Stomach (tissue), 9 donors: ENCODE measurements around the gene LRMDA. TPM values are rescaled to one million over a fixed set of nuclear protein-coding genes. Genes with fewer than 3 reads are reported as not detected.

Experiments used
- DNase-seq, 2 donors: peaks; one replicate each; pipeline versions ENCODE4 v3.0.0 to v3.0.0-alpha.2; 2013 to 2019
- H3K27ac ChIP-seq, 5 donors: fragments of 200-600 bp in 4 of 5; sonication (generic) in 4 of 5; one replicate each; pipeline ENCODE4 v1.5.1; 2013 to 2019; ENCODE audit warnings: mild to moderate bottlenecking in 1 of 5, moderate library complexity in 1 of 5
- H3K27me3 ChIP-seq, 3 donors: fragments of 200-600 bp; sonication (generic); one replicate each; pipeline ENCODE4 v1.5.1; 2017 to 2019; ENCODE audit warnings: mixed run types in 1 of 3
- H3K36me3 ChIP-seq, 4 donors: fragments of 200-600 bp; sonication (generic); 1 replicate in 3 of 4; 2 replicates in 1 of 4; pipeline ENCODE4 v1.5.1; 2016 to 2019
- H3K4me1 ChIP-seq, 4 donors: fragments of 200-600 bp; sonication (generic); one replicate each; pipeline ENCODE4 v1.5.1; 2016 to 2019
- H3K4me3 ChIP-seq, 4 donors: fragments of 200-600 bp; sonication (generic) in 3 of 4; one replicate each; pipeline ENCODE4 v1.5.1; 2016 to 2019; ENCODE audit warnings: mild to moderate bottlenecking in 1 of 4
- H3K9me3 ChIP-seq, 4 donors: fragments of 200-600 bp; sonication (generic); one replicate each; pipeline ENCODE4 v1.5.1; 2016 to 2019
- CTCF ChIP-seq, 7 experiments: fragments of 450-650 bp in 4 of 7; fragments of 200-600 bp in 3 of 7; sonication (generic) in 3 of 7; IDR thresholded peaks; one replicate each; pipeline ENCODE4 v1.5.1; 2016 to 2019; ENCODE audit warnings: antibody characterized with exemption in 7 of 7, control low read depth in 2 of 7, mild to moderate bottlenecking in 1 of 7
- EP300 ChIP-seq: sonication (generic); formaldehyde crosslinking; IDR thresholded peaks from one replicate; pipeline ENCODE4 v1.6.1; 2017; ENCODE audit warnings: antibody characterized with exemption
- POLR2A ChIP-seq, 4 donors: fragments of 450-650 bp; IDR thresholded peaks; one replicate each; pipeline ENCODE4 v1.6.1; 2016; ENCODE audit warnings: antibody characterized with exemption in 4 of 4, control low read depth in 2 of 4, mild to moderate bottlenecking in 1 of 4, moderate library complexity in 1 of 4
- POLR2AphosphoS5 ChIP-seq, 3 donors: sonication (generic); formaldehyde crosslinking; IDR thresholded peaks; one replicate each; pipeline ENCODE4 v1.6.1; 2016; ENCODE audit warnings: antibody characterized with exemption in 3 of 3
- WGBS, 5 donors: extraction: QIAGEN DNeasy Blood & Tissue Kit in 3 of 5; methylation state at CpG; one replicate each; pipeline versions ENCODE4 v1.1.5 to v1.1.7; 2013 to 2018; 5-methylcytosine and 5-hydroxymethylcytosine counted together
- intact Hi-C: fragments of 100-400 bp; cut with DNase I; formaldehyde crosslinking; loops from one replicate; pipeline ENCODE4 v1.15.1; 2023; ENCODE audit warnings: low total_unique reads
- polyA plus RNA-seq, 3 donors: library from polyadenylated mRNA; stranded (reverse); fragments of 200-250 nt; gene quantifications; one replicate each; pipeline ENCODE4 v1.2.3, GENCODE V29; 2013
- total RNA-seq, 5 donors: library from RNA; depleted of rRNA; stranded (reverse); fragments of >200 nt; gene quantifications; one replicate each; pipeline versions ENCODE4 v1.1.0 to v1.2.3, GENCODE V29; 2014 to 2016
- donor health status: healthy with polysubstance abuse.
- donor health status: Bipolar disorder and iron deficiency.
- donor health status: healthy.

The LRMDA gene
- total and polyA plus RNA-seq, 8 donors = 1.3 to 30.2 (median 13.6) TPM; not detected in 1

GRCh38 chr10:76350583-76350982 is 919.2 kb downstream of the LRMDA start:
- 78 to 87% (median 85%) methylated on average over 4 of the region's 4 CpGs for WGBS, 5 donors
- H3K4me3 ChIP-seq = no peak overlapping the region
- H3K36me3 ChIP-seq = no peaks in the 10 kb centered on the region
- no peaks in the 10 kb centered on the region for H3K4me1 ChIP-seq
- no peaks in the 10 kb centered on the region for H3K9me3 ChIP-seq
- TF ChIP-seq POLR2AphosphoS5 (IDR thresholded peaks at IDR 0.05) (no peak), CTCF (IDR thresholded peaks at IDR 0.05) (no peak), EP300 (no peak), POLR2A (IDR thresholded peaks at IDR 0.05) (no peak)
- H3K27ac ChIP-seq = no peak overlapping the region
- H3K27me3 ChIP-seq = no peaks in the 10 kb centered on the region
- no peak for DNase-seq
- intact Hi-C loops = no loop called here

DNA sequence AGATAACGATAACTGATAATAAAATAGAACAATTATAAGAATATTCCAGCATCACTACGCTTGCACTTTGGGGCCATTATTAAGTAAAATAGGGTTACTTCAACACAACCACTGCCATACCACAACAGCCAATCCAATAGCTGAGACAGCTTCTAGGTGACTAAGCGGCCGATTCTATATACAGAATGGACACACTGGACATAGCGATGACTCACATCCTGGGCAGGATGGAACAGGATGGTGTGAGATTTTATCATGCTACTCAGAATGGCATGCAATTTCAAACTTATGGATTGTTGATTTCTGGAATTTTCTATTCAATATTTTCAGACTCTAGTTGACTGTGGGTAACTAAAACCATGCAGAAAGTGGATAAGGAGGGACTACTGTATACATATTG is 920.9 kb downstream of the LRMDA start:
- H3K27ac ChIP-seq = no peak overlapping the region
- 91 to 98% (median 92%) methylated on average over 5 of the region's 5 CpGs for WGBS, 5 donors
- no peak for DNase-seq
- intact Hi-C loops = no loop called here
- TF ChIP-seq POLR2AphosphoS5 (IDR thresholded peaks at IDR 0.05) = no peak
- H3K4me3 ChIP-seq = no peak overlapping the region
- no peaks in the 10 kb centered on the region for H3K4me1 ChIP-seq
- no peaks in the 10 kb centered on the region for H3K27me3 ChIP-seq
- H3K9me3 ChIP-seq = no peaks in the 10 kb centered on the region
- H3K36me3 ChIP-seq = no peaks in the 10 kb centered on the region

GRCh38 chr10:76353237-76353851 is 921.9 kb downstream of the LRMDA start:
- no peaks in the 10 kb centered on the region for H3K27me3 ChIP-seq
- no peak overlapping the region for H3K4me3 ChIP-seq
- TF ChIP-seq POLR2AphosphoS5 (IDR thresholded peaks at IDR 0.05) = no peak
- no peak for TF ChIP-seq POLR2A (IDR thresholded peaks at IDR 0.05)
- no peak for TF ChIP-seq EP300
- no peak for TF ChIP-seq CTCF (IDR thresholded peaks at IDR 0.05)
- no peaks in the 10 kb centered on the region for H3K4me1 ChIP-seq
- no peaks in the 10 kb centered on the region for H3K36me3 ChIP-seq
- intact Hi-C loops = no loop called here
- 69 to 84% (median 80%) methylated on average over 6 of the region's 6 CpGs for WGBS, 5 donors
- DNase-seq = peak in 1 of 2 donors; percentile 70
- H3K9me3 ChIP-seq = no peaks in the 10 kb centered on the region
- H3K27ac ChIP-seq = no peak overlapping the region

GRCh38 chr10:76354212-76354738 is 922.9 kb downstream of the LRMDA start:
- intact Hi-C loops = no loop called here
- H3K4me1 ChIP-seq = no peaks in the 10 kb centered on the region
- no peak overlapping the region for H3K4me3 ChIP-seq
- WGBS, 5 donors = 82 to 92% (median 83%) methylated on average over 2 of the region's 2 CpGs
- no peaks in the 10 kb centered on the region for H3K27me3 ChIP-seq
- no peak for TF ChIP-seq POLR2A (IDR thresholded peaks at IDR 0.05)
- no peak for DNase-seq
- H3K27ac ChIP-seq = no peak overlapping the region
- no peaks in the 10 kb centered on the region for H3K9me3 ChIP-seq
- H3K36me3 ChIP-seq = no peaks in the 10 kb centered on the region

DNA sequence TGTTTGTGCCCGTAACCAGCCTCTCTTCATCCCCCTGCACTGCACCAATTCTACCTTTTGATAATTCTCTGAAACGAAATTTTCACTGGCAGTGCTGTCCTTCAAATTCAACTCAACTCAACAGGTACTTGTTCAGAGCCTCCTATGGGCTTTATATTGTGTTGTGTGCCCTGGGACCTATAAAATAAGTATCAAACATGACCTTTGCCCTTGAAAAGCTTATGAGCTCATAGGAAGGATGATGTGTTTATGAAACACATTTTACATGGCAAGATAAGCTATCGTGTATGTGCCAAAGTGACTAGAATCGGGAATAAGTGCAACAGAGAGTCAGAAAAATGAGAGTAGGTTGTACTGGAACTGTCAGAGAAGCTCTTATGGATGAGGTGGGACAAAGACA is 923.5 kb downstream of the LRMDA start:
- Histone ChIP-seq H3K4me1 (no peaks in the 10 kb centered on the region), H3K27ac (no peak overlapping the region), H3K27me3 (no peaks in the 10 kb centered on the region), H3K36me3 (no peaks in the 10 kb centered on the region), H3K9me3 (no peaks in the 10 kb centered on the region), H3K4me3 (no peak overlapping the region)
- no peak for DNase-seq
- intact Hi-C loops = no loop called here
- WGBS, 5 donors = 77 to 87% (median 85%) methylated on average over 4 of the region's 4 CpGs
- TF ChIP-seq CTCF (IDR thresholded peaks at IDR 0.05) = no peak
- TF ChIP-seq POLR2A (IDR thresholded peaks at IDR 0.05) = no peak
- no peak for TF ChIP-seq POLR2AphosphoS5 (IDR thresholded peaks at IDR 0.05)
- TF ChIP-seq EP300 = no peak
